Thyroid gland (tissue), 4 donors: ENCODE results near the gene SYNJ2. TPM values are rescaled to one million over a fixed set of nuclear protein-coding genes. Genes with fewer than 3 reads are reported as not detected.

ENCODE experiments used
- DNase-seq, 2 donors: peaks; one replicate each; pipeline ENCODE4 v3.0.0-alpha.2; 2019
- H3K27ac ChIP-seq, 3 donors: fragments of 200-600 bp; sonication (generic); 1 replicate in 2 of 3; 2 replicates in 1 of 3; pipeline ENCODE4 v1.5.1; 2016 to 2019; ENCODE audit warnings: mild to moderate bottlenecking in 1 of 3, moderate library complexity in 1 of 3
- H3K27me3 ChIP-seq: fragments of 200-600 bp; sonication (generic); one replicate; pipeline ENCODE4 v1.5.1; 2019
- H3K36me3 ChIP-seq, 2 donors: fragments of 200-600 bp; sonication (generic); one replicate each; pipeline ENCODE4 v1.5.1; 2016 to 2019
- H3K4me1 ChIP-seq, 2 donors: fragments of 200-600 bp; sonication (generic); one replicate each; pipeline ENCODE4 v1.5.1; 2017 to 2019
- H3K4me3 ChIP-seq, 3 donors: fragments of 200-600 bp; sonication (generic); replicated peaks in 1 of 3; 1 replicate in 2 of 3; 2 replicates in 1 of 3; pipeline ENCODE4 v1.5.1; 2016; ENCODE audit warnings: mild to moderate bottlenecking in 1 of 3
- H3K9me3 ChIP-seq: fragments of 200-600 bp; sonication (generic); one replicate; pipeline ENCODE4 v1.5.1; 2017
- CTCF ChIP-seq, 6 experiments: fragments of 200-600 bp in 3 of 6; fragments of 450-650 bp in 3 of 6; sonication (generic) in 3 of 6; IDR thresholded peaks; one replicate each; pipeline ENCODE4 v1.5.1; 2016 to 2019; ENCODE audit warnings: antibody characterized with exemption in 6 of 6, mild to moderate bottlenecking in 2 of 6, inconsistent platforms in 1 of 6, moderate library complexity in 1 of 6
- POLR2A ChIP-seq, 2 donors: fragments of 450-650 bp; IDR thresholded peaks; one replicate each; pipeline ENCODE4 v1.6.1; 2017; ENCODE audit warnings: antibody characterized with exemption in 2 of 2, mild to moderate bottlenecking in 2 of 2, moderate library complexity in 1 of 2
- WGBS, 2 donors: methylation state at CpG; one replicate each; pipeline ENCODE4 v1.1.5; 2017; 5-methylcytosine and 5-hydroxymethylcytosine counted together
- intact Hi-C: fragments of 100-400 bp; cut with DNase I; formaldehyde crosslinking; loops from one replicate; pipeline ENCODE4 v1.15.1; 2023
- total RNA-seq, 4 donors: library from RNA; depleted of rRNA; stranded (reverse); fragments of >200 nt; gene quantifications; one replicate each; pipeline ENCODE4 v1.2.3, GENCODE V29; 2016

Gene SYNJ2
- total RNA-seq, 4 donors from 2014 or later = 11.3 to 22.7 (median 13.5) TPM

GRCh38 chr6:157981132-157981394, 600 bp upstream of the SYNJ2 start:
- Histone ChIP-seq H3K4me3 (peak overlapping the region; percentile 29 to 95 (median 69)), H3K27ac (peak overlapping the region in 2 of 3 donors; percentile 46 to 66), H3K36me3 (no peaks in the 10 kb centered on the region), H3K9me3 (no peaks in the 10 kb centered on the region), H3K27me3 (no peaks in the 10 kb centered on the region), H3K4me1 (peaks cover 4 to 9% of the 10 kb centered on the region in 2 donors)
- TF ChIP-seq POLR2A (IDR thresholded peaks at IDR 0.05) (no peak), CTCF (IDR thresholded peaks at IDR 0.05) (no peak)
- intact Hi-C loops = no loop called here
- WGBS, 2 donors = 3 to 4% methylated on average over 11 to 13 of the region's 24 CpGs
- peak in 1 of 2 donors; percentile 48 for DNase-seq

GRCh38 chr6:157982102-157982562, 469 bp downstream of the SYNJ2 start:
- Histone ChIP-seq H3K27me3 (no peaks in the 10 kb centered on the region), H3K9me3 (no peaks in the 10 kb centered on the region), H3K4me3 (peak overlapping the region; percentile 29 to 95 (median 69)), H3K36me3 (no peaks in the 10 kb centered on the region), H3K27ac (peak overlapping the region; percentile 44 to 66 (median 46)), H3K4me1 (peaks cover 4 to 9% of the 10 kb centered on the region in 2 donors)
- WGBS, 2 donors = 0 to 3% methylated on average over 14 to 26 of the region's 36 CpGs
- TF ChIP-seq CTCF (IDR thresholded peaks at IDR 0.05) (no peak), POLR2A (IDR thresholded peaks at IDR 0.05) (no peak)
- DNase-seq = peak; percentile 60 to 61
- intact Hi-C loops = no loop called here

GRCh38 chr6:157982563-157983405, 1.1 kb downstream of the SYNJ2 start:
- DNase-seq = peak in 1 of 2 donors; percentile 22
- intact Hi-C loops = no loop called here

GRCh38 chr6:157983406-157984119, 1.9 kb downstream of the SYNJ2 start:
- intact Hi-C loops = no loop called here
- no peak for TF ChIP-seq CTCF (IDR thresholded peaks at IDR 0.05)
- TF ChIP-seq POLR2A (IDR thresholded peaks at IDR 0.05) = no peak
- Histone ChIP-seq H3K4me3 (no peak overlapping the region), H3K27me3 (no peaks in the 10 kb centered on the region), H3K27ac (no peak overlapping the region), H3K36me3 (no peaks in the 10 kb centered on the region), H3K9me3 (no peaks in the 10 kb centered on the region), H3K4me1 (peaks cover 4 to 19% of the 10 kb centered on the region in 2 donors)
- WGBS, 2 donors = 94 to 96% methylated on average over 9 of the region's 9 CpGs
- DNase-seq = no peak

More at GRCh38 chr6:157982563-157983405, 1.1 kb downstream of the SYNJ2 start:
- no peaks in the 10 kb centered on the region for H3K36me3 ChIP-seq
- H3K4me1 ChIP-seq = peaks cover 4 to 11% of the 10 kb centered on the region in 2 donors
- no peaks in the 10 kb centered on the region for H3K27me3 ChIP-seq
- H3K4me3 ChIP-seq = peak overlapping the region in 2 of 3 donors; percentile 69 to 95
- 63 to 67% methylated on average over 17 of the region's 17 CpGs for WGBS, 2 donors
- TF ChIP-seq POLR2A (IDR thresholded peaks at IDR 0.05) (no peak), CTCF (IDR thresholded peaks at IDR 0.05) (peak in 2 of 6 experiments; percentile 10 to 32)
- H3K27ac ChIP-seq = no peak overlapping the region
- no peaks in the 10 kb centered on the region for H3K9me3 ChIP-seq

- Histone ChIP-seq H3K4me3 (no peak overlapping the region), H3K27me3 (no peaks in the 10 kb centered on the region), H3K36me3 (no peaks in the 10 kb centered on the region), H3K9me3 (no peaks in the 10 kb centered on the region), H3K4me1 (peaks cover 8 to 24% of the 10 kb centered on the region in 2 donors), H3K27ac (no peak overlapping the region)
- DNase-seq = no peak
- intact Hi-C loops = no loop called here
- TF ChIP-seq CTCF (IDR thresholded peaks at IDR 0.05) (no peak), POLR2A (IDR thresholded peaks at IDR 0.05) (no peak)
- 95 to 96% methylated on average over 4 of the region's 4 CpGs for WGBS, 2 donors
These were observed 2.5 kb downstream of the SYNJ2 start for GRCh38 chr6:157984128-157984527.
